Endometrial microvascular endothelial cells (primary cell): ENCODE data around the gene TMEM181. TPM values are rescaled to one million over a fixed set of nuclear protein-coding genes. Genes with fewer than 3 reads are reported as not detected.

Source experiments
- in situ Hi-C: cut with HindIII; loops from 2 replicates; pipeline ENCODE4 v1.10.0; 2017; ENCODE audit warnings: low sequenced_read_pairs, low pct_unique_long_range_greater_than_20kb; ENCODE audit errors: inconsistent ontology term
- total RNA-seq: library from RNA; depleted of rRNA; stranded (reverse); fragments of >200 nt; gene quantifications from one replicate; pipeline ENCODE4 v1.2.3, GENCODE V29; 2015; ENCODE audit errors: inconsistent ontology term

Gene TMEM181
- total RNA-seq, 1 donor from 2014 or later, result 28.0 TPM

- in situ Hi-C loops, result no loop called here
Observed at GRCh38 chr6:158559338-158559894, 475 bp upstream of the TMEM181 start.

DNA sequence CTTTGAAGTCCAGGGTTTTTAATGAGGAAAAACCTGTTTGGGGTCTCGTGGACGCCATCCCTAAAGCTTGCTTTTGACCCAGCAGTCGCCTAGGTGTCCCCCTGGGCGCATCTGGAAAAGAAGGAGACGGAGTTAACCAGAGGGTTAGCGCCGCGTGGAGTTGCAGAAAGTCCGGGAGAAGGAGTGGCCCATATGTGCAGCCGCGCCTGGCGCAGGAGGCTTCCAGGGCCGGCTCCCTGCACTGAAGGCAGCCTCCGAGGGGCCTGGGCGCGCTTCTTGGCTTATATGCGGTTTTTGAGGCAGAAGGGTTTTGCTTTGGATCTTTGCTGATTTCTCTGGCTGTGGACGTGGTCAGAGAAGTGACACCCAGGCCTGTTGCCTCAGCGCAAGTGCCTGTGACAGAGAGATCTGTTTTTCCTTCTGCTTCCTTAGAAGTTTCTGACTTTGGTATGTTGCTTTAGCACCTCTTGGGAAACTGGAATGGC is 987 bp downstream of the TMEM181 start:
- in situ Hi-C loops, result no loop called here

GRCh38 chr6:158561321-158561884 is 1.5 kb downstream of the TMEM181 start:
- in situ Hi-C loops, result no loop called here

GRCh38 chr6:158561938-158562337 is 2.0 kb downstream of the TMEM181 start:
- in situ Hi-C loops, result no loop called here

GRCh38 chr6:158564243-158565121 is 4.6 kb downstream of the TMEM181 start:
- in situ Hi-C loops, result no loop called here

GRCh38 chr6:158565122-158565429 is 5.2 kb downstream of the TMEM181 start:
- in situ Hi-C loops, result no loop called here

- in situ Hi-C loops, result no loop called here
Observed at GRCh38 chr6:158565482-158566040, 5.7 kb downstream of the TMEM181 start.

- in situ Hi-C loops, result no loop called here
Observed at GRCh38 chr6:158566207-158566818, 6.4 kb downstream of the TMEM181 start.

- in situ Hi-C loops, result no loop called here
Observed at GRCh38 chr6:158567152-158567551, 7.3 kb downstream of the TMEM181 start.

GRCh38 chr6:158567871-158568401 is 8.0 kb downstream of the TMEM181 start:
- in situ Hi-C loops, result no loop called here

GRCh38 chr6:158568549-158568948 is 8.7 kb downstream of the TMEM181 start:
- in situ Hi-C loops, result no loop called here

- in situ Hi-C loops, result no loop called here
Observed at GRCh38 chr6:158569036-158569435, 9.1 kb downstream of the TMEM181 start.

GRCh38 chr6:158570681-158570962 is 10.7 kb downstream of the TMEM181 start:
- in situ Hi-C loops, result no loop called here

DNA sequence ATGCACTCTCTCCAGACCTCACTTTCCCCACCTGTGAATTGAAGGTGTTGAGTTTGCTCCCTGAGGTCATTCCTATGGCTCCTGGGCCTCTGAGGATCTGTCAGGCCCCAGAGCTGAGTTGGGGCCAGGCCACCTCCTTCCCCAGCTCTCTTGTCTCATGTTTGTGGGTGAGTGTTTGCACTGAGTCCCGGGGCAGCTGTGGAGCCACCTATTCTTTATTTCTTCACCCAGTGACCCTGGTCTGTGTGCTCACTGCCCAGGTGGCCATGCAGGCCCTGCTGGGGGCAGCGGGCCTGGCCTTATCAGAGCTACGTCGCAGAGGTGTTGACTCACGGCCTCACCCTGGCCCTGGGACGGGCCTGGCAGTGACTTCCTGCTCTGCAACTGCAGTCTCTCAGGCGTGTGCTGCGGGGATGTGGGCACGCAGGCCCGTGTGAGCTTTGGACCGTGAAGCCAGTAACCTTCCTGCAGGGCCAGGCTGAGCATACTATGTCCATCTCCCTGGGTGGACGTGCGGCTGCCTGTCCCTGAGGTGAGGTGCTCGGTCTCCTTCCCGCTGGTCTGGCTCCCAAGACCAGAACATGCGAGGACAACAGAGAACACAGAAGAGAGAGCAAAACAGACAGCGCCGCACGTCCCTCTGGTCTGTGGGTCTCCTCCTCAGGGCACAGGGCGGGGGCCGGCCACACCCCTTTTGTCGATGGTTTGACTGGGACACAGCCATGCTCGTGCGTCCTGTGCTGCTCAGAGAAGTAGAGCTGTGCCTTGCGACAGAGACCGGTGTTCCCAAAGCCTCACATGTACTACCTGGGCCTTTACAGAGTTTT is 12.1 kb downstream of the TMEM181 start:
- in situ Hi-C loops, result no loop called here

GRCh38 chr6:158572653-158573541 is 13.0 kb downstream of the TMEM181 start:
- in situ Hi-C loops, result no loop called here

DNA sequence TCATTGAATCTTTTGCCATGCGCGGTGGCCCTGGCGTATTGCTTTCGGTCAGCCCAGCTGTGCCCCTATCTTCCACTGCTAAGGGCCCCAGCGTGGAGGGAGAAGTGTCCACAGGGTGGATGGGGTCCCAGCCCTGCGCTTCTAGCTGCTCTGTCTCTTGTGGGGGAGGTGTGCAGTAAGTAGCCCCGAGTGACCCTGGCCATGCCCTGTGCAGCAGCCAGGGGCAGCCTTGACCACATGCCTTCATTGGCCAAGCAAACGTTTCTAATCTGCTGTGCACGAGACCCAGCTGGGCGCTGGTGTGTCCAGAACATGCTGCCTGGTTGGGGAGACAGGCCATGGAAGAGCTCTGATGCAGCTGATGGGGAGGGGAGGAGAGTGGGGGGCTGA is 13.6 kb downstream of the TMEM181 start:
- in situ Hi-C loops, result no loop called here

DNA sequence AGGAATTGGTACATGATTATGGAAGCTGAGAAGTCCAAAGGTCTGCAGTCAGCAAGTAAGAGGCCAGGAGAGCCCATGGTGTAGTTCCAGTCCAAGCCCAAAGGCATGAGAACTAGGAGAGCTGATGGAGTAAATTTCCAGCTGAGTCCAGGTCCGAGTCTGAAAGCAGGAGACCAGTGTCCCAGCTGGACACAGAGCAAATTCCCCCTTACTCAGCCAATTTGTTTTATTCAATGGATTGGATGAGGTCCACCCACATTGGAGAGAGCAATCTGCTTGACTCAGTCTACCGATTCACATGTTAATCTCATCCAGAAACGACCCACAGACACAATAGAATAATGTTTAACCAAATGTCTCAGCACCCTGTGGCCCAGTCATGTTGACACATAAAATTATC is 14.9 kb downstream of the TMEM181 start:
- in situ Hi-C loops, result no loop called here

- in situ Hi-C loops, result no loop called here
Observed at GRCh38 chr6:158575550-158575949, 15.7 kb downstream of the TMEM181 start.
